ENCODE measurements around the gene CRMP1.

- TF ChIP-seq ZNF324 (CRISPR knock-in tag; IDR thresholded peaks at IDR 0.05), result no peak
- no peak for TF ChIP-seq TCF7L2 (IDR thresholded peaks at IDR 0.05; ENCODE audit: low read depth, low read length)
- TF ChIP-seq CBX3 (IDR thresholded peaks at IDR 0.05; ENCODE audit: borderline replicate concordance in 1 of 2, low read length in 2 of 2), result no peak
- no peak for TF ChIP-seq ZNF121 (CRISPR knock-in tag; conservative IDR thresholded peaks at IDR 0.05)
- no peak for TF ChIP-seq SAFB2 (IDR thresholded peaks at IDR 0.05; ENCODE audit: borderline replicate concordance, low read depth, low read length, severe bottlenecking)
- TF ChIP-seq ZNF274 (IDR thresholded peaks at IDR 0.05; ENCODE audit: borderline replicate concordance, low read depth, low read length), result no peak
- TF ChIP-seq, protein P1, sequence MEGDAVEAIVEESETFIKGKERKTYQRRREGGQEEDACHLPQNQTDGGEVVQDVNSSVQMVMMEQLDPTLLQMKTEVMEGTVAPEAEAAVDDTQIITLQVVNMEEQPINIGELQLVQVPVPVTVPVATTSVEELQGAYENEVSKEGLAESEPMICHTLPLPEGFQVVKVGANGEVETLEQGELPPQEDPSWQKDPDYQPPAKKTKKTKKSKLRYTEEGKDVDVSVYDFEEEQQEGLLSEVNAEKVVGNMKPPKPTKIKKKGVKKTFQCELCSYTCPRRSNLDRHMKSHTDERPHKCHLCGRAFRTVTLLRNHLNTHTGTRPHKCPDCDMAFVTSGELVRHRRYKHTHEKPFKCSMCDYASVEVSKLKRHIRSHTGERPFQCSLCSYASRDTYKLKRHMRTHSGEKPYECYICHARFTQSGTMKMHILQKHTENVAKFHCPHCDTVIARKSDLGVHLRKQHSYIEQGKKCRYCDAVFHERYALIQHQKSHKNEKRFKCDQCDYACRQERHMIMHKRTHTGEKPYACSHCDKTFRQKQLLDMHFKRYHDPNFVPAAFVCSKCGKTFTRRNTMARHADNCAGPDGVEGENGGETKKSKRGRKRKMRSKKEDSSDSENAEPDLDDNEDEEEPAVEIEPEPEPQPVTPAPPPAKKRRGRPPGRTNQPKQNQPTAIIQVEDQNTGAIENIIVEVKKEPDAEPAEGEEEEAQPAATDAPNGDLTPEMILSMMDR (IDR thresholded peaks at IDR 0.05 in 2 of 3, conservative IDR thresholded peaks at IDR 0.05 in 1 of 3; ENCODE audit: insufficient read depth in 2 of 3, low read depth in 1 of 3, low read length in 3 of 3), result no peak
- TF ChIP-seq GTF2E2 (tag; IDR thresholded peaks at IDR 0.05), result no peak
- TF ChIP-seq ERF (CRISPR knock-in tag; IDR thresholded peaks at IDR 0.05), result no peak
These were observed 4.8 kb upstream of the CRMP1 start for GRCh38 chr4:5897674-5898073.
